ENCODE measurements around the gene CDH23.

The CDH23 gene

DNA sequence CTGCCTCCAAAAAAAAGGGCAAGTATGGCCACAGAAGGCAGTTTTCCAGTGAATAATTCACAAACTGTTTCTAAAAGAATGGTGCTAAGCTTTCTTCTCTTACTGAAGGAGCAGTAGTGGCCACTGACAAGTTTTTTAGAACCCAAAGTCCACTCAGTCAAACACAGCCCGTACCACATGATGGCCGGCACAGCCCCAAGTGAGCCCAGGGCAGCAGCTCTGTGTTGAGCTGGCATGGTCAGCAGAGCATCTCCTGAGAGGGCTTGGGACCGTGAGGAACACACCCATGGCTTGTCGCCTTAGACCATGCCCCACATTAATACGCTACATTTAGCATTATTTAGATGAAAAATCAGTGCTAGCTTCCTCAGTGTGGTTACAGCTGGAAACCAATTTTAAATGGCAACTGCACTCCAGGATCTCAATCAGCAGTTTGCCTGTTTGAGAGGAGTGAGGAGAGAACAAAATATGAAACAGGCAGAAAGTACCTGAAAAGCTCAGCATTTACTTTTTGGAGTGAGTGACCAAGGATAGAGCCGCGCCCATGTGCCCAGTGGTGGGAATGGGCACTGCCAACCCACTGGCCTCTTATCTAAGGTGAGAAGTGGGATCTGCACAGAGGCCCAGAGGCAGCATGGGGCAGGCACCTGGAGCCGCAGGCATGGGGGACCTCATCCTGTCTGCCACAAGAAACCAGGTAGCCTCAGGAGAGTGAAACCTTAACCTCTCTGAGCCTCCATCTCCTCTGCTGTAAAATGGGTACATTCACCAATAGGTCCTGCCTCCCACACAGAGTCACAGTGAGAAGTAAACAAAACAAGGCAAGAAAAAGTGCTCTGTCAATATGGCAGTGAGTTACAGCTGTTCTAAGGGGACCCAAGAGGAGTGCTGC is 437.0 kb downstream of the CDH23 start:
- in situ Hi-C loops (cut with MboI; ENCODE audit: low sequenced_read_pairs): no loop called here

DNA sequence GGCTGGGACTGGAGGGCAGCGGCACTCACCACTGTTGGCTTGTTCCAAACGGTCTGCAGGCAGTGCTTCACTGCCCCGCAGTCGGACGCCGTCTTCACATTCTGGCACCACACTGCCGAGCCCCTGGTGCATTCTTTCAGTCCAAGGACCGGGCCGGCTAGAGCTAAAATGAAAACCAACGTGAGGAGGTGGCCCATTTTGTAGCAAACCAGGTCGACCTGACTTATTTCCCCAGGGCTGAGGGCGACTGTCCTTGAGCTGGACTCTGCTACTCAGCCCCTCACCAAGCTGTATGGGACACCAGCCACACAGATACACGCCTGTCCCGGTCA is 437.6 kb downstream of the CDH23 start:
- in situ Hi-C loops (cut with MboI; ENCODE audit: low sequenced_read_pairs): no loop called here

DNA sequence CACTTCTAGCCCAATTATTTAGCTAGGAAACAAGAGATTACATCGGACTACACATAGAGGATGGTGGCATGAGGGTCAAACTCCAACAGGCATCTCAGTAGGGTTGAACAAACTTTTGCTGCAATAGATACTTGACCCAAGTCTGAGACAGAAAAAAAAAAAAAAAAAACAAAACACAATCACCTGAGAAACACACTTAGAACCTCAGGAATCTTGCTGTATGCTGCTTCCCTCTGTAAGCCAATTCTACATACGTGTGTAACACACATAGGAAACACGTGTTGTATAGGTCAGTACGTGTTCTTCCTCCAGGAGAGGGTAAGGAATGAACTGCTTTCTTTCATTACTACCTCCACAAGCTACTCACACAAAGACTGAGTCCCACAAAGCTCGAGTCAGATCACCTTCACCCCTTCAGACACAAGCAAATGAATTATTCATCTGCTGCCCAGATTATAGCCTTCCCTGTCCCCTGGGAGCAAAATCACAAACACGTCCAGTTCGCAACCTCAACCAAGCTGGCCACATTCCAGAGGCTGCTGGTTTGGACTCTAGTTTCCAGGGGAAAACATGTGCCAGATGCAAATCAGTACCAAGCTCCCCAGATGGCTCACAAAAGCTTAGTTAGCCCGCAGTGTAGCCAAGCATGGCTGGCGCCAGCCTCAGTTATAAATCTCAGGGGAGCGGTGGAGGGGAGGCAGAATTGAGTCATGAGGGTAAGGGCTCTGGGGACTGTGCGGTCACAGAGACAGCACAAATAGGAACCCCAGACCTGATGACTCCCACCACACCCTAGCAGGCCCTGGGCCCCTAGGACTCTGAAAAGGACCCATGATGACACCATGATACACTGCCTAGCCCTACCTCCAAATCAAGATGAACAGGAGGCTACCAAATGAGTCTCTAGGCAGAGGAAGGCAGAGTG is 439.2 kb downstream of the CDH23 start:
- in situ Hi-C loops (cut with MboI; ENCODE audit: low sequenced_read_pairs): no loop called here

DNA sequence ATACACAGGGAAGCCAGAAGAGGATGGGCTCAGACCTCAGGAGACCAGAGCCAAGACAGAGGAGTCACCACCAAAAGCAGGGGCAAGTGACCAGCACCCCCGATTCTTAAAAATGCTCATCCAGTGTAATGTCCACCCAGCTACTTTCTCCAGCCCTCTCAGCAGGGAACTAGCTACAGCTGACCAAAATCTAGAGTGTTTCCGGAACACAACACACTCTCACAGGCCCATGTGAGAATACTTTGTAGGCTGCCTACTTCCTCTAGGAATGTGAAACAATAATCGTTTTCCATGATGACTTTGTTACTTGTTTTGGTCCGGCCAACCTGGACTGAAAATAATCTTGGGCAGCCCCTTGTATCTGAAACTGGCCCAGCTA is 439.9 kb downstream of the CDH23 start:
- in situ Hi-C loops (cut with MboI; ENCODE audit: low sequenced_read_pairs): no loop called here

DNA sequence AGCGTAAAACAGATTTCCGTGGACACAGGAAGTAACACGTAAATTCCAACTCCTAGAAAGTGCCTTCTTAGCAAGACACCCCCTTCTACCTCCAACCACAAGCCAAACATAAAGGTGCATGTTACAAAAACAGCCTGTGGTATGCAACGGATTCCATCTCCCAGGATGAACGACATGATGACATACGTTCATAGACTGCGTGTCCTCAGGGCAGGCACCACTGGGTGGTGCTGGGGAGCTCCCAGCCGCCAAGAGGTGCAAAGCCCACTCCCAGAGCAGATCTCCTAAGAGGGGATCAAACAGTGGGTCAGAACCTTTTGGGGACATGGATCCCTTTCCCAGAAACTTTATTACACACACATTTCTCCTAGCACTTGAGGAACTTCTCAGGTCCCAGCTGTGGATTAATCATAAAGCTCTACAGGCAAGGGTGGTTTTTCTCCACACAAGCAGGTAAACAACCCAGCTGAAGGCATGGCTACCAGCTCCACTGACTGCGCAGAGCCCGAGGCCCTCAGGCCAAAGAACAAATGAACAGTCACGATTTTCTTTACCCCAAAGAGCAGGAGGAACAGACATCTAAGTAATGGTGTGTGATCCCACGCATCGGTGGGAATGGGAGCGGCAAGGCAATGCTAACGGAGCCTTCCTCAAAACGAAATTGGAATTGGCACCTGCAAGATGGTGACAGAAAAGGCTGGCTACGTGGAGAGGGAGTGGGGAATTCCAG is 440.5 kb downstream of the CDH23 start:
- in situ Hi-C loops (cut with MboI; ENCODE audit: low sequenced_read_pairs): no loop called here

DNA sequence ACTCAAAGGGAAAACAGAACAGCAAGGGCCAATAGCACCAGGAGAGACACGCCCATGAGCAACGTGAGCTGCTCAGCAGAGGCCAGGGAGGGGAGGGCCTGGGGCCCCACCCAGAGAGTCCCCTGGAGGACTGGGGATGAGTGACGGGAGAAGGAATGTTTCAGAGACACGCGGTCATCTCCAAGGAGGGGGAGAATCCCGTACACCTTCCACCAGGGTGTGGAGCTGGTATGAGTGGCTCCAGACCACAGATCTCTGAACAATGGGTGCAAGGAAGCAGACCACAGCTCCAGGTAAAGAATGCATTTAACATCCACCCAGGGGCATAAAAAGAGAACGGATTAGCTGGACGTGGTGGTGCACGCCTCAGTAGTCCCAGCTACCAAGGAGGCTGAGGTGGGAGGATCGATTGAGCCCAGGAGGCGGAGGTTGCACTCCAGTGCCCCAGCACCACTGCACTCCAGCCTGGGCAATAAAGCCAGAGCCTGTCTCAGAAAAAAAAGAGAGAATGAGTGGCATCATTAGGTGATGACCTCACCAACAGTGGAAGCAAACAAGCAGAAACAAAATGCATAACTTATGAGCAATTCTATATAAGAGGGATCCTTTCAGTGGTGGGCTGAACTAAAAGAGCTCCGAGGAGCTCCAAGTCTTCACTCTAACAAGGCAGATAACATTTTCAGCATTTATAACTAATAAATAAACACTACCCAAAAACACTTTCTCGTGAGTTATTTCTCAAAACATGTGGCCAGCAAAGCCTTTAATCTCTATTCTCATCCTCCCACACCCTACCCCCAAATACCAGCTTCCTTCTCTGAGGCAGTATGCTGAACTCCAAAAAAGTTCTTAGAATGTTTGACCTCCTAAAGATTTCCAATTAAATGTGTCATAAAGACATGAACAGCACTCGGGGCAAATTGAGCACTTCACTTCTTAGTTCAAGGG is 441.8 kb downstream of the CDH23 start:
- in situ Hi-C loops (cut with MboI; ENCODE audit: low sequenced_read_pairs): no loop called here

DNA sequence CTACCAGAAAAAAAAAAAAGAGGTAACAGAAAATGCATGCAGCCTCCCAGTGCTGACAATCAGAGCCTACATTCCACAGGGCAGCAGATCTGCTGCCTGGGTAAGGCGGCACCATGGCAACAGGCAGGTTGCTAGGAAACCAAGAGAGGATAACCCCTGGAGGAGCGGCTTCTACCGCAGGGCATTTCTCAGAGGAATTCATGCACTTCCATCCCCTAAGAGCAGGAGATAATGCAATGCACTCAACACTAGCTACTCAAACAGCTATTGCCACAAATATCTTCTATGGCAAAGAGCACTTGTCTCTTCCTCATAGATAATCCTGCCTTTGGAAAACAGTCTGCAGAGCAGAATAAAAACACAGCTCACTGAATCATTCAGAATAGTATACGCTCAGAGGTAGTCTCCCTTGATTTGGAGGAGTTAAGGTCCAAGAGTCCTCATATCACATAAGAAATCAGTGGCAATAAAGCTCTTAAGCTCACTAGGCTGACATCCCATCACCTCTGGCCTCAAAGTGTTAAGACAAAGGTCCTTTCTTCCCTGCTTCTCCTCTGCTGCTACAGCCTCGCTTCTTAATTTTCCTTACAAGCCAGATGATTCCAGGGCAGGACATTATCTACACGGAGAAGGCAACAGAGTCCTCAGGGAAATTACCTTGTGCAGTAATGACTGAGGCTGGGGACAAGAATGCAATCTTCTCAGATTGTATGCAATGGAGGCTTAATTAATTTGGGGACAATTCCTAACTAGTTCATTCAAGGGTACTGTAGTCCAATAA is 443.6 kb downstream of the CDH23 start:
- in situ Hi-C loops (cut with MboI; ENCODE audit: low sequenced_read_pairs): no loop called here

DNA sequence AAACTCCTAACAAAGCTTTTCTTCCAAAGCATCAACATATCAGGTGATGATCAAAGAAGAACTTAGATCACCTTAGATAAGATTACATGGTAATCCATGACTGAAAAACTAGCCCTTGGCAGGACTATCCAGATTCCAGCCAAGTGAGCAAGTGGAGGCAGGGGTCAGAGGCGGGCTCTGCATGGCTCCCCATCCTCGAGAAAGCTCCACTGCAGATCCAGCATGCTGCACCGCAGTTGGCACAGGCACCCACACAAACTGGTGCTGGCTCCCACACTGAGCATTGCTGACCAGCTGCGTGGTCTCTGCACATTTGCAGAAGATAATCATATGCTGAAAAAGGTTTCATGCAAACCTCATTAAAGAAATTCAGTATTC is 444.2 kb downstream of the CDH23 start:
- in situ Hi-C loops (cut with MboI; ENCODE audit: low sequenced_read_pairs): no loop called here

DNA sequence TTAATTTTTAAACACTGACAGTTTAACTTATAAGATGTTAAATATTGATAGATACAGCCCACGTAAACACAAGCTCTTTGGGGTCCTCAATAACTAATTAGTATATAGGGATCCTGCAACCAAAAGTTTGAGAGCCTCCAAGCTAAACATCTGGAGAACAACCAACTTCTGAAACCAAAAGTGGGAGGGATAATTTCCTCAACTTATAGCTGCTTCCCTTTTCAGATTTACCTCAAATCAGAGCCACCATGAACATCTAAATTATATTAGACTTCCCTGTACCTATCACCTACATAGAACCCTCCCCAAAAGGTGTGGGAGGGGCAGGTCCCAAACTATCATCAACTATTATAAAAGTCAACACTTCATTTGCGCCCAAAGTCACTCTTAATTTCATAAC is 445.7 kb downstream of the CDH23 start:
- in situ Hi-C loops (cut with MboI; ENCODE audit: low sequenced_read_pairs): no loop called here

DNA sequence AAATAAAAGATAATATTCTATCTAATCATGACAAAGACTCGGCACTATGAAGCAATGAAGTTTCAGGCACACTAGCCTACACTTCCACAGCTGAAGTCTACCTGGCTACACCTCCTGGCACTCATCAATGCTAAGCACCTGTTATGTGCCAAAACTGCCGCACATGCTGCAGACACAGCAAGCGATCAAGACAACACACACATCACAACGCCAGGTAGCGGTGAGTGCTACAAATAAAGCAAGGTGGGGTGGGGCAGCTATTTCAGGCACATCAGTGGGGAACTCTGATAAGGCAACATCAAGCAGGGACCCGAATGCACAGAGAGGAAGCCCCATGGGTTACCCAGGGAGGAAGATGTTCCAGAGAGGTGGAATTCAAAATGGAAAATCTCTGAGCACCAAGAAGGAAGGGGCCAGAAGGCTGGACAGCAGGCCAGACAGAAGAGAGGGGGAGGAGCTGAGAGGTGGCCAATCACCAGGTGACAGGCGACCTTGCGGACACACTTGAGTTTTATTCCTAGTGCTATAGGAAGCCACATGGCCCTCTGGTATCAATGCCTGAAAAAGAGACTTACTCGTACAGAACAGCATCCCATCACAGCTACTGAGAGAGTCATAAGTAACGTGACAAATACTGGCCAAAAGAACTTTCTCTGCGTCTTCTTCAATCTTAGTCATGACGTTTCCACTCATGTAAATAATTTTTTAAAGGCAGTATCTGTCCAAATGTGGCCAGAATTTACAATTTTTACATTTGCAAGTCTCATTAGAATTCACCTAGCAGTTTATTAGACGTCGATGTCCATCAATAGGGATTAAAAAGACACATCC is 446.4 kb downstream of the CDH23 start:
- in situ Hi-C loops (cut with MboI; ENCODE audit: low sequenced_read_pairs): no loop called here

DNA sequence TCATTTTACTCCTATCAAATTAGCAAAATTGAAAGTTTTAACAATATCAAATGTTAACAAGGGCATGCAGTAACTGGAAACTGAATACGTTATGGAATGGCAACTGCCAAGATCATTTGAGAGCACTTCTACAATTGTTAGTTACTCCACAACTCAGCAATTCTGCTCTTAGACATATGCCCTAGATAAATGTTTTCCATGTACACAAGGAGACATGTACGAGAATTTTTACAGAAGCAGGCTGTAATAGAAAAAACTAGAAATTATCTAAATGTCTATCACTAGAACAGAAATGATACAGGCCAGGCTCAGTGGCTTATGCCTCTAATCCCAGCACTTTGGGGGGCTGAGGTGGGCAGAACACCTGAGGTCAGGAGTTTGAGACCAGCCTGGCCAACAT is 447.4 kb downstream of the CDH23 start:
- in situ Hi-C loops (cut with MboI; ENCODE audit: low sequenced_read_pairs): no loop called here

DNA sequence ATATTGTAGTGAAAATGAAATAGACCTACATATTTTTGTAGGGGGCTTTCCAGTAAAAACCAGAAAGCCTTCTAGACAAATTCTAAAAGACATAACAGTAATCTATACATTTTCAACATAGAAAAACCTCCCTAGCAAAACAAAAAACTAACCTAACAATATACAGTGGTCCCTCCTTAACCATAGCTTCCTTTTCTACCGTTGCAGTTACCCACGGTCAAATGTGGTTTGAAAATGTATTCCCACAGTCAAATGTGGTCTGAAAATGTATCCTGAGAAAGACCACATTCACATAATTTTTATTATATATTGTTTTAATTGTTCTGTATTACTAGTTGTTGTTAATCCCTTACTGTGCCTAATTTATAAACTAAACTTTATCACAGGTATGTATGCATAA is 448.0 kb downstream of the CDH23 start:
- in situ Hi-C loops (cut with MboI; ENCODE audit: low sequenced_read_pairs): no loop called here

DNA sequence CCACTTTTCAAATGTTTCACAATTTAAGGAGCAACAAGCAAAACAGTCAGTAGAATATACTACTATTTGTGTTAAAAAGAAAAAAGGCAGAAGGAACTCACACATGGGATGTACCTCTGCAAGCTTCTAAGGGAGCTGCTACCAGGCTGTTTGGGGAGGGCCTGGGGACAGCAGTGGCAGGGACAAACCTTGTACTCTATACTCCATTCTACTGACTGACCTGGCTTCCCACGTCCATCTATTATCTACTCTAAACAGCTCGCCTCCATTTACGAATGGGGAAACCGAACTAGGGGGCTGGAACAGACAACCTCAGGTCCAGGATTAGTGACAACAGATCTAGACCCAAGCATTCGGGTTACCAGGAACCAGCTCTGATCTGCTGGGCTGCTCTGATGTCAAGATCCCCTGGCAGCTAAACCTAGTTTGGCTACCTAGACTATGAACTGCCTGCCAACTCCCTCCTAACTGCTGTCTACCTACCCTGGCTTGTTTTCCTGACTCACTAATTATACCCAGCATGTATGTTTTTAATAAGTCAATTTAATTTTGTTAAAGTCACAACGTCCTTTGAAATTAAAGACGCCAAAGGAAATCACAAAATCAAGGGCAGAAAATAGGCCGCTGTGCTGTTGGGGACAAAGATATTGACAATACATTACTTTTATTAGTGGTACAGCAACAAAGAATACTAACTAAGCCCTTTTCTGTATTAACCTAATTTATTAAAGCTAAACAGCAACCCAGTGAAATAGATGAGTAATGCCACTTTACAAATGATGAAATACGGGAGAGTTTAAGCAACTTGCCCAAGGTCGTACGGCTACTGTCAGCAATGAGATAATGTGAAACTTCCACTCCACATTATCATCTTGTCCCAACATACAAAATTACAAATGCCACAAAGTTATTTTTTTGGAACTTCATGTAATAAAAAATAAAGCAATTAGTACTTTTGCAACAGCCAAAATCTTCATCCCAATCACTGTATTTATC is 449.0 kb downstream of the CDH23 start:
- in situ Hi-C loops (cut with MboI; ENCODE audit: low sequenced_read_pairs): no loop called here

DNA sequence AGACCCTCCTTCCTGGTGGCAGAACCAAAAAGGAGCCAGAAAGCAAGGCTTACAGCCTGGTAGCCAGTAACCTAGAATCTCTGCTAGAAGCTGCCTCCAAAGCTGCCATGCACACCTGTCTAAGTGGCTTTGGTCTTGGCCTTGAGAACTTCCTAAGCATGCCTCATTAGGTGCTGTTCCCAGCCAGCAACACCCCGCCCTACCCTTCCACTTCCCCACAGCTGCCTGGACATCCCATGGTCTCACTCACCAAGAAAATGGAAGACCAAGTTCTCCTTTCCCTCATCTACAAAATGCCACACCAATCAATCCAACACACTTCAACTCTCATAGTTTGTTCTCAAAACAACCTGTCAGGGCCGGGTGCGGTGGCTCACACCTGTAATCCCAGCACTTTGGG is 450.1 kb downstream of the CDH23 start:
- in situ Hi-C loops (cut with MboI; ENCODE audit: low sequenced_read_pairs): no loop called here

DNA sequence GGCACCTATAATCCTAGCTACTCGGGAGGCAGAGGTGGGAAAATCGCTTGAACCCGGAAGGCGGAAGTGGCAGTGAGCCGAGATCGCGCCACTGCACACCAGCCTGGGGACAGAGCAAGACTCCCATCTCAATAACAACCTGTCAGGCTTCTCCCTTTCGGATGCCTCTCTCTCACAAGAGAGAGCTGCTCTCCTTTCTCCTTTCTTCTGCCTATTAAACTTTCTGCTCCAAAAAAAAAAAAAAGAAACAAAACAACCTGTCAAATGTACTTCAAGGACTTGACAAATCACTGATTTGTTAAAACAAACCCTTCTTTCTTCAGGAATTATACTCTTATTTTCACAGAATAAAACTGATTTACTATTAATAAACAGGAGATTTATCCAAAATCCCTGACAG is 450.7 kb downstream of the CDH23 start:
- in situ Hi-C loops (cut with MboI; ENCODE audit: low sequenced_read_pairs): no loop called here

DNA sequence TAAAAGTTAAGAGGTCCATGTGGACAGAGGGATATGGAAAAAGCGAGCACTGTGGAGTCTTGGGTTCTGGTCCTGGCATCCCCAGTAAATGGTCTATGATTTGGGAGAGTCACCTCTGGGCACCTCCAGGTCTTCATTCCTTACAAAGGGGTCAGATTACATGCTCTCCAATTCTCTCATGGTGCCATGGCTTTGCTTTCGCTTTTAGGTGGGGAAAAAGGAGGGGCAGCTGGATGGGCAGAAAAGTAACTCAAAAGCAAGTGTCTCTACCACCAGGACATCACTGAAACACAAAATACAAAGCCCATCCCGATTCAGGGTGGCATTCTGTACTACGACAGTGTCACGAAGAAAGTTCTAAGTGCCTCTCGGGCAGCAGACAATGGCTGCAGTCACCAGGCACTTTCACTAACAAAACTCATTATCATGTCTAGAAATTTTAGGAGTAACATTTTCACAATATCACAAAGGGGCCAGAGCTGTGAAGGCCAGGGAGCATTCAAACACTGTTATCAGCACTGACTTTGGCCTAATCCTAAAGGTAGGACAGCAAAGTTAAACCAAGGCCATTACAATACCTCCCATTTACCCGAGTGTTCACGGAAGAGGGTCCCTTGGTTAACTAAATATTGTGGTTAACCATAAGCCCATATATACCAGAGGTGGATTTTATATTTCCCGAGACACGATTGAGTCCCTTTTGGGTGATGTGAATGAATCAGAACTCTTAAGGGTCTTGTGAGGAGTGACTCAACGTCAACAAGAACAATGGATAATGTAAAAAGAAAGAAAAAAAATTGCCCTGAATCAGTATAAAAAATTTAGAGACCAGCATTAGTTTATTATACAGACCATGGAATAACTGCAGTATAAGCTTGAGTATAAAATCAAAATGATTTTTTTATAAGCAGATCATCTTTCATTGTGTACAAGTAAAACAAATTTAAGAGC is 451.9 kb downstream of the CDH23 start:
- in situ Hi-C loops (cut with MboI; ENCODE audit: low sequenced_read_pairs): no loop called here
